Adipose tissue (tissue), 3 donors: ENCODE measurements around the gene TBCD. TPM values are rescaled to one million over a fixed set of nuclear protein-coding genes. Genes with fewer than 3 reads are reported as not detected.

Source experiments
- H3K27ac ChIP-seq: one replicate; pipeline ENCODE4 v1.5.1; 2013; ENCODE audit warnings: low read depth, low read length
- WGBS, 3 donors: extraction: QIAGEN DNeasy Blood & Tissue Kit; methylation state at CpG; one replicate each; pipeline ENCODE4 v1.1.7; 2013; 5-methylcytosine and 5-hydroxymethylcytosine counted together
- polyA plus RNA-seq, 3 donors: library from polyadenylated mRNA; stranded (reverse); fragments of 200-250 nt; gene quantifications; one replicate each; pipeline ENCODE4 v1.2.3, GENCODE V29; 2013
- donor health status: healthy with polysubstance abuse.
- donor health status: Bipolar disorder and iron deficiency.
- donor health status: healthy.

Gene TBCD
- polyA plus RNA-seq, 3 donors = 42.1 to 145 (median 65.1) TPM

- 97 to 98% (median 97%) methylated on average over 56 of the region's 56 CpGs for WGBS, 3 donors
- no peak overlapping the region for H3K27ac ChIP-seq
Measured at GRCh38 chr17:82930043-82930923, 178.4 kb downstream of the TBCD start.

- WGBS, 3 donors = 91 to 94% (median 93%) methylated on average over 39 of the region's 39 CpGs
- H3K27ac ChIP-seq = no peak overlapping the region
Measured at GRCh38 chr17:82930924-82931698, 179.2 kb downstream of the TBCD start.

- WGBS, 3 donors = 67 to 81% (median 75%) methylated on average over 29 of the region's 29 CpGs
- H3K27ac ChIP-seq = no peak overlapping the region
Measured at GRCh38 chr17:82931699-82932517, 180.0 kb downstream of the TBCD start.

GRCh38 chr17:82932518-82933310, 180.8 kb downstream of the TBCD start:
- 86 to 89% (median 89%) methylated on average over 28 of the region's 28 CpGs for WGBS, 3 donors
- no peak overlapping the region for H3K27ac ChIP-seq

- 93 to 94% (median 93%) methylated on average over 15 of the region's 15 CpGs for WGBS, 3 donors
- no peak overlapping the region for H3K27ac ChIP-seq
Measured at GRCh38 chr17:82933911-82934310, 182.0 kb downstream of the TBCD start.

GRCh38 chr17:82935966-82936767, 184.3 kb downstream of the TBCD start:
- WGBS, 3 donors = 90 to 94% (median 94%) methylated on average over 27 of the region's 27 CpGs
- no peak overlapping the region for H3K27ac ChIP-seq

GRCh38 chr17:82936768-82937171, 184.9 kb downstream of the TBCD start:
- 90 to 95% (median 93%) methylated on average over 10 of the region's 10 CpGs for WGBS, 3 donors
- no peak overlapping the region for H3K27ac ChIP-seq

GRCh38 chr17:82937411-82938371, 185.8 kb downstream of the TBCD start:
- no peak overlapping the region for H3K27ac ChIP-seq
- 93 to 96% (median 94%) methylated on average over 53 of the region's 53 CpGs for WGBS, 3 donors

- WGBS, 3 donors = 91 to 96% (median 94%) methylated on average over 8 of the region's 8 CpGs
- H3K27ac ChIP-seq = no peak overlapping the region
Measured at GRCh38 chr17:82938486-82938872, 186.6 kb downstream of the TBCD start.

- WGBS, 3 donors = 84 to 89% (median 89%) methylated on average over 26 of the region's 26 CpGs
- H3K27ac ChIP-seq = no peak overlapping the region
Measured at GRCh38 chr17:82938873-82939620, 187.2 kb downstream of the TBCD start.

GRCh38 chr17:82939621-82940135, 187.8 kb downstream of the TBCD start:
- no peak overlapping the region for H3K27ac ChIP-seq
- 74 to 90% (median 87%) methylated on average over 10 of the region's 10 CpGs for WGBS, 3 donors

GRCh38 chr17:82940226-82941020, 188.6 kb downstream of the TBCD start:
- WGBS, 3 donors = 90 to 92% (median 91%) methylated on average over 27 of the region's 27 CpGs
- no peak overlapping the region for H3K27ac ChIP-seq

- H3K27ac ChIP-seq = no peak overlapping the region
- WGBS, 3 donors = 92 to 94% (median 93%) methylated on average over 36 of the region's 36 CpGs
Measured at GRCh38 chr17:82941021-82942001, 189.4 kb downstream of the TBCD start.
